Hepatocyte (in vitro differentiated cells): ENCODE data around the gene QRICH2. TPM values are rescaled to one million over a fixed set of nuclear protein-coding genes. Genes with fewer than 3 reads are reported as not detected.

Experiments used
- DNase-seq: peaks from one replicate; pipeline ENCODE4 v3.0.0-alpha.2; 2016; ENCODE audit warnings: low spot score
- H2AFZ ChIP-seq: fragments of 200-600 bp; sonication (generic); 2 replicates; pipeline ENCODE4 v1.6.0; 2016; ENCODE audit warnings: antibody characterized with exemption, mild to moderate bottlenecking
- H3K27ac ChIP-seq: fragments of 200-600 bp; sonication (generic); 2 replicates; pipeline ENCODE4 v1.5.1; 2016; ENCODE audit warnings: mild to moderate bottlenecking
- H3K27me3 ChIP-seq: fragments of 200-600 bp; sonication (generic); 2 replicates; pipeline ENCODE4 v1.6.1; 2016
- H3K36me3 ChIP-seq: fragments of 200-600 bp; sonication (generic); replicated peaks from 2 replicates; pipeline ENCODE4 v1.5.1; 2016; ENCODE audit warnings: low read depth; ENCODE audit not compliant: insufficient read depth
- H3K4me1 ChIP-seq: fragments of 200-600 bp; sonication (generic); 2 replicates; pipeline ENCODE4 v1.5.1; 2016; ENCODE audit warnings: mild to moderate bottlenecking, moderate library complexity; ENCODE audit not compliant: insufficient read depth
- H3K4me2 ChIP-seq: fragments of 200-600 bp; sonication (generic); 2 replicates; pipeline ENCODE4 v1.6.0; 2016
- H3K4me3 ChIP-seq: fragments of 200-600 bp; sonication (generic); 2 replicates; pipeline ENCODE4 v1.5.1; 2016; ENCODE audit warnings: mild to moderate bottlenecking
- H3K79me2 ChIP-seq: fragments of 200-600 bp; sonication (generic); 2 replicates; pipeline ENCODE4 v1.6.0; 2017; ENCODE audit warnings: mild to moderate bottlenecking
- H3K9me2 ChIP-seq: fragments of 200-600 bp; sonication (generic); replicated peaks from 2 replicates; pipeline ENCODE4 v1.6.0; 2017; ENCODE audit warnings: mild to moderate bottlenecking; ENCODE audit not compliant: insufficient read depth
- H3K9me3 ChIP-seq: fragments of 200-600 bp; sonication (generic); 2 replicates; pipeline ENCODE4 v1.5.1; 2016; ENCODE audit warnings: low read depth, mild to moderate bottlenecking
- H4K20me1 ChIP-seq: fragments of 200-600 bp; sonication (generic); 2 replicates; pipeline ENCODE4 v1.6.0; 2016; ENCODE audit warnings: mild to moderate bottlenecking; ENCODE audit not compliant: insufficient read depth, poor library complexity, severe bottlenecking
- EZH2 ChIP-seq: fragments of 200-600 bp; sonication (generic); IDR thresholded peaks from 2 replicates; pipeline ENCODE4 v1.6.1; 2016; ENCODE audit warnings: antibody characterized with exemption, mild to moderate bottlenecking, borderline replicate concordance
- EZH2phosphoT487 ChIP-seq: fragments of 200-600 bp; sonication (generic); IDR thresholded peaks from one replicate; pipeline ENCODE4 v1.6.1; 2018; ENCODE audit warnings: antibody characterized with exemption, mild to moderate bottlenecking, low read depth, moderate library complexity; ENCODE audit not compliant: unreplicated experiment, severe bottlenecking
- WGBS: methylation state at CpG from one replicate; pipeline ENCODE4 v1.1.6; 2016; ENCODE audit warnings: low lambda C conversion rate; ENCODE audit errors: missing lambda C conversion rate; 5-methylcytosine and 5-hydroxymethylcytosine counted together
- polyA plus RNA-seq: library from polyadenylated mRNA; unstranded; fragments of >200 nt; fragmentation: Nextera tagmentation; extraction: Ambion mirVana; gene quantifications from 2 replicates; pipeline ENCODE4 v1.2.1, GENCODE V29; 2016
- total RNA-seq: library from RNA; depleted of rRNA; stranded (reverse); fragments of >200 nt; gene quantifications from 2 replicates; pipeline ENCODE4 v1.2.3, GENCODE V29; 2014
- TF ChIP-seq, protein P1 (sequence below): fragments of 200-600 bp; sonication (generic); IDR thresholded peaks from 2 replicates; pipeline ENCODE4 v1.5.1; 2016; ENCODE audit warnings: antibody characterized with exemption, mild to moderate bottlenecking; ENCODE audit not compliant: poor library complexity

QRICH2 gene
- total and polyA plus RNA-seq, 2 experiments from 2014 or later, result 2.3 to 2.8 TPM

DNA sequence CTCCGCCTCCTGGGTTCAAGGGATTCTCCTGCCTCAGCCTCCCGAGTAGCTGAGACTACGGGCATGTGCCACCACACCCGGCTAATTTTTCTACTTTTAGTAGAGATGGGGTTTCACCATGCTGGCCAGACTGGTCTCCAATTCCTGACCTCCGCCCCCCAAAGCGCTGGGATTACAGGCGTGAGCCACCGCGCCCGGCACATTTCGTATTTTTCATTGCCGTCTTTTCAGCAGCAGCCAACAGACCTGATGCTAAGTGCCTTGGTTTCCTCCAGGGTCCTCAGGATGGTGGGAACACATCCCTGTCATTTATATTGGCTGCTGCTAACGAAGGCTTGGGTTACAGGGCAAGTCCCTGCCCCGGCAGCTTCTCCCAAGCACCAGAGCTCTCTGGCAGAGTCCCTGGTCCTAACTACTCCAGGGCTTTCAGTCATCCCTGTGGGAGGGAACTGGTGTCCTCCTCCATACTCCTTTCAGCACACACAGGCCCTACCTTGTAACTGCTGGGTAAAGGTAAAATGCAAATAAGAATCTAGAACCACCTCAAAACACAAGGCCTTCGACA, 66.3 kb downstream of the QRICH2 start:
- Histone ChIP-seq H3K4me2 (peak overlapping the region; percentile 95), H3K27me3 (peaks cover 8% of the 10 kb centered on the region), H3K36me3 (no peaks in the 10 kb centered on the region)

DNA sequence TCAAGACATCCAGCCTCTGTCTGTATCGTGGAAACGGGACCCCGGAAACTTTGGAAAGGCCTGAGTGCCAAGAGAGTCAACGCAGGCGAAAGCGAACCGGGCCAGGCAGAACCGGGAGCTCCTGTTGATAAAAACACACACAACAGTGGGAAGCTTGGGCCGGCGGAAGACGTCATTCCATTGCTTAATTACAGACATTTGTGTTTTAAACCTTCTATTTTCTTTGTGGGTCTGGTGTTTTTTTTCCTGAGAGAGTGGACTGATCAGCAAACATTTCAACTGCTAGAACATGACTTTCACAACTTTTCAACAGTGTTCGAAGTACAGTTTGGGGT, 66.9 kb downstream of the QRICH2 start:
- 13% methylated on average over 12 of the region's 12 CpGs for WGBS
- H4K20me1 ChIP-seq, result no peaks in the 10 kb centered on the region
- H3K4me3 ChIP-seq, result peak overlapping the region; percentile 72
- peak overlapping the region; percentile 93 for H2AFZ ChIP-seq
- DNase-seq, result no peak
- H3K36me3 ChIP-seq, result no peaks in the 10 kb centered on the region
- H3K27me3 ChIP-seq, result peaks cover 8% of the 10 kb centered on the region
- H3K9me3 ChIP-seq, result no peaks in the 10 kb centered on the region
- peaks cover 5% of the 10 kb centered on the region for H3K79me2 ChIP-seq
- peak overlapping the region; percentile 95 for H3K4me2 ChIP-seq
- H3K4me1 ChIP-seq, result peaks cover 17% of the 10 kb centered on the region
- no peak for TF ChIP-seq EZH2phosphoT487
- TF ChIP-seq EZH2, result no peak
- TF ChIP-seq, protein P1, sequence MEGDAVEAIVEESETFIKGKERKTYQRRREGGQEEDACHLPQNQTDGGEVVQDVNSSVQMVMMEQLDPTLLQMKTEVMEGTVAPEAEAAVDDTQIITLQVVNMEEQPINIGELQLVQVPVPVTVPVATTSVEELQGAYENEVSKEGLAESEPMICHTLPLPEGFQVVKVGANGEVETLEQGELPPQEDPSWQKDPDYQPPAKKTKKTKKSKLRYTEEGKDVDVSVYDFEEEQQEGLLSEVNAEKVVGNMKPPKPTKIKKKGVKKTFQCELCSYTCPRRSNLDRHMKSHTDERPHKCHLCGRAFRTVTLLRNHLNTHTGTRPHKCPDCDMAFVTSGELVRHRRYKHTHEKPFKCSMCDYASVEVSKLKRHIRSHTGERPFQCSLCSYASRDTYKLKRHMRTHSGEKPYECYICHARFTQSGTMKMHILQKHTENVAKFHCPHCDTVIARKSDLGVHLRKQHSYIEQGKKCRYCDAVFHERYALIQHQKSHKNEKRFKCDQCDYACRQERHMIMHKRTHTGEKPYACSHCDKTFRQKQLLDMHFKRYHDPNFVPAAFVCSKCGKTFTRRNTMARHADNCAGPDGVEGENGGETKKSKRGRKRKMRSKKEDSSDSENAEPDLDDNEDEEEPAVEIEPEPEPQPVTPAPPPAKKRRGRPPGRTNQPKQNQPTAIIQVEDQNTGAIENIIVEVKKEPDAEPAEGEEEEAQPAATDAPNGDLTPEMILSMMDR, result no peak
- H3K9me2 ChIP-seq, result no peaks in the 10 kb centered on the region
- H3K27ac ChIP-seq, result peak overlapping the region; percentile 78

More for the DNA sequence above, 66.3 kb downstream of the QRICH2 start:
- WGBS, result 94% methylated on average over 15 of the region's 15 CpGs
- no peaks in the 10 kb centered on the region for H4K20me1 ChIP-seq
- H2AFZ ChIP-seq, result no peak overlapping the region
- H3K27ac ChIP-seq, result peak overlapping the region; percentile 78
- H3K79me2 ChIP-seq, result peaks cover 5% of the 10 kb centered on the region
- no peaks in the 10 kb centered on the region for H3K9me3 ChIP-seq
- H3K4me1 ChIP-seq, result peaks cover 23% of the 10 kb centered on the region
- no peaks in the 10 kb centered on the region for H3K9me2 ChIP-seq
- DNase-seq, result no peak
- no peak overlapping the region for H3K4me3 ChIP-seq
- TF ChIP-seq EZH2phosphoT487 (no peak), EZH2 (no peak)
- TF ChIP-seq, protein P1, result no peak

DNA sequence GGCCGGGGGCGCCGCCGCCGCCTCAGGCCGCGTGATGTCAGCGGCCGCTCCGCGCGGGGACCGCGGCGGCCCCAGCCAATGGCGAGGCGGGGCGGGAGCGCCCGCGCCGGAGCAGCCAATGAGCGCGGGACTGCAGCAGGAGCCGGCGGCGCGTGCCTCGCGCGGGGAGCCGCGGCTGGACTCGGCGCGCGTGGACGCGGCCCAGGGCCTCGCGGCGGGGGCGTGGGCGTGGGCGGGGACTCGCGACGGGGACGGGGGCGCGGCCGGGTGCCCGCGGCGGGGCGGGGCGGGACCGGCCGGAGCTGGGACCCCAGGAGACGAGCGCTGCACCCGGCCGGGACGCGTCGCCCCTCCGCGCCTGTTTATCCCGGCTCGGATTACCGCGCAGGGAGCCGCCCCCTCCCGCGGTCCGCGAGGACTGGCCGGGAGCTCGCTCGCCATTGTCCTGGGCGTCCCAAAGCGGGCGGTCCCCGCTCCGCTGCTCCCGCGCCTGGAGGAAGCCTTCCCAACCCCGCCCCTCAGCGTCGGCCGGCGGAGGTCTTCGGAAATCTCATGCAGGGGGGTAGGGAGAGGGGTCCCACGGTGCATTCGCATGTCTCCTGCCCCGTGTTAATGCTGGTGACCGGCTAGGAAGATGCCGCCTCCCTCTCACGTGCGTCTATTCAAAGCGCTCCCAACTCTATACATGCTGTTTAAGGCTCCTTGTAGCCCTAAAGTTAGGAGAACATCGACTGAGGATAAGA, 67.4 kb downstream of the QRICH2 start, which contains the start of gene RNF157:
Gene RNF157 (minus strand): TSS at position 33 of the 743 bp plus-strand sequence. CDS start 253 bp downstream, outside the sequence.
- peak; percentile 84 for DNase-seq
- Histone ChIP-seq H3K36me3 (no peaks in the 10 kb centered on the region), H3K4me2 (peak within 1 kb of the TSS; percentile 95), H2AFZ (peak within 1 kb of the TSS; percentile 93), H4K20me1 (no peaks in the 10 kb centered on the region), H3K9me3 (no peaks in the 10 kb centered on the region), H3K79me2 (peaks cover 5% of the 10 kb centered on the region), H3K27me3 (peaks cover 8% of the 10 kb centered on the region), H3K4me1 (peaks cover 12% of the 10 kb centered on the region), H3K9me2 (no peaks in the 10 kb centered on the region), H3K27ac (peak within 1 kb of the TSS; percentile 78), H3K4me3 (peak within 1 kb of the TSS; percentile 72)
- 1% methylated on average over 44 of the region's 102 CpGs for WGBS
- TF ChIP-seq, protein P1, result no peak
- TF ChIP-seq EZH2phosphoT487 (no peak), EZH2 (no peak)
